Renal cortex interstitium (tissue), 11 donors: Measurements from ENCODE around the gene PXDN. TPM values are rescaled to one million over a fixed set of nuclear protein-coding genes. Genes with fewer than 3 reads are reported as not detected.
"Not testable (repeated sequence)": the region's sequence is repeated elsewhere in the genome, so short reads cannot be mapped to it uniquely, and the experiment has no call there.

Experiments used
- DNase-seq, 11 donors: peaks; one replicate each; pipeline ENCODE4 v3.0.0-alpha.2; 2013; ENCODE audit warnings: low read depth in 9 of 11, low spot score in 4 of 11; ENCODE audit errors: extremely low read depth in 1 of 11
- polyA plus RNA-seq, 3 donors: library from polyadenylated mRNA; unstranded; fragments of 120-200 nt; gene quantifications; one replicate each; pipeline ENCODE4 v1.2.1, GENCODE V29; 2013; ENCODE audit not compliant: insufficient read length in 3 of 3

Gene PXDN
- polyA plus RNA-seq, 3 donors: 149 to 194 (median 168) TPM

- DNase-seq: no peak
Measured at GRCh38 chr2:1717113-1717512, 27.2 kb downstream of the PXDN start.

- no peak for DNase-seq
Measured at GRCh38 chr2:1716441-1716840, 27.9 kb downstream of the PXDN start.

DNA sequence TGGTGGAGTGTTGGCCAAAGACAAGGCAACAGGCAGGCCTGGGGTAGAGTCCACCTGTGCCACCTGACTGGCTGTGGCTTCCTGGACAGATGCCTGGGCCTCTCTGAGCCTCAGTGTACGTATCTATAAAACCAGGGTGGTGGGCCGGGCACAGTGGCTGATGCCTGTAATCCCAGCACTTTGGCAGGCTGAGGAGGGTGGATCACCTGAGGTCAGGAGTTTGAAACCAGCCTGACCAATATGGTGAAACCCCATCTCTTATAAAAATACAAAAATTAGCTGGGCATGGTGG lies 28.4 kb downstream of the PXDN start:
- not testable (repeated sequence) for DNase-seq

GRCh38 chr2:1715184-1716013 lies 28.9 kb downstream of the PXDN start:
- no peak for DNase-seq

DNA sequence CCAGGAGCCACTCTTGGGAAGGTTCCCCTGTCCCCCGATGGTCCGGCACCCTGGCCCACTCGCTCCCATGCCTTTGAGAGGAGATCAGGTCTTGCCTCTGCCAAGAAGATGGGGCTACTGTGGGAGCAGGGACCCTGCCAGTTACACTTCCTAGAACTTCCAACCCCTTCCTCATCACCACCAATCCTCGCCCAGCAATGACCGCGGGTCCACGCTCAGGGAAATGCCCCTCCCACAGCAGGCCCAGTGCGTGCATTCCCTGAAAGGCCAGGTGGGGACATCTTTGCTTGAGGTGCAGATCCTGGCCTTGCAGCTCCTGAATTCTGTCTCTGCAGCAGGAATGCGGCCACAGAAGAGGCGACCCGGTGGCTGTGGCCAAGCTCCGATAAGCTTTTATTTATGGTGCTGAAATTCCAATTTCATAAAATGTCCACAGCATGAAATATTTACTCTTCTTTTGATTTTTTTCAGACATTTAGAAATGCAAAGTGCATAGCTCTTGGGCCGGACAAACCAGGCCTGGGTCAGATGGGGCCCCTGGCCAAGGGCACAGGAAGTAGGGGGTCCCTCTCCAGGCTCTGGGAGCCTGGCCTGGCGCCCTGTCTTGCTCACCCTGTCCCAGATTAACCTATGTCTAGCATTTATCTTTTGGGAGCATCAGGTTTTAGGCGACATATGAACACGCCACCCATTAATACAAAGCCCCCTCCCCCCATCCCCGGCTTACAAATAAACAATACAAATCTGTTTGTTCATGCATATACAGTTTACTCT lies 29.8 kb downstream of the PXDN start:
- DNase-seq: no peak

DNA sequence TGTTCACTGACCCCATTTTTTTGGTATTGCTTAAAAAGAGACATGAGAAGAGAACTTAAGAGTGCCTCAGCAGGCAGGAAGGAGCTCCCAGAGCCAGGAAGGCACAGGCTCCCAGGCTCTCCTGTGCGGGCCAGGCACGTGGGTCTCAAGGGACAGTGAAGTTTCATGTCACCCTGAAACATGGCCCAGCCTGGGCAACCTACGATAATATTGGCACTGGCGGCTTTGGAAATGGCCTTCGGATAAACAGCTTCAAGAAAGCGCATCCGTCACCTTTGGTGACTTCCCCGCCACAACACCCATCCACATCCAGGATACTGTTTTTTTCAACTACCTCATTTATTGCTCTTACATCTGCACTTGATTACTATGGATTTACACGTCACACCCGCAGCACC lies 30.5 kb downstream of the PXDN start:
- DNase-seq: no peak

- no peak for DNase-seq
Measured at GRCh38 chr2:1713142-1713838, 31.0 kb downstream of the PXDN start.

DNA sequence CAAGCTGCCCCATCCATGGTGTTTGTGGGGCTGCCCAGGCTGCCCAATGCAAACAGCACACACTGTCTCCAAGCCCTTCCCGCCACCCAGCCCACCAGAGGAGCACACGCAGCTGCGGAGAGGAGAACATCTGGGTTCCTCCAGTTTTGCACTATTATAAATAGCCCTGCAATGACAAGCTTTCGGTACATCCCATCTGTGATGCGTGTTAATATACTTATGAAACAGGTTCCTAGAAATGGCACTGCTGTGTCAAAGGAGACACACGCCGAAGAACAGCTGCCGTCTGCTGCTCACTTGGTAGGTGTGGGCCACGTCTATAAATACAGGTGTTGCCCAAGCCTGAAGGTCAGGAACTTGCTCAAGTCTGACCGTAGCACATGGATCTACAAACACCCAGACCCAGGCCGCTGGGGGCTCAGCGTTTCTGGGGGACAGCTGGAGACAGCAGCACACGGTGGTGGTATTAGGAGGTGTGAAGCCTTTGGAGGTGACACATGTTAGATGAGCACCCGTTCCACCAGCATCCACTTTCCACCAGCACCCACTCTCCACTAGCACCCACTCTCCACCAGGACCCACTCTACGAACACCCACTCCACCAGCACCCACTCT lies 34.3 kb downstream of the PXDN start:
- DNase-seq: no peak

- DNase-seq: no peak
Measured at GRCh38 chr2:1709335-1709605, 35.0 kb downstream of the PXDN start.

DNA sequence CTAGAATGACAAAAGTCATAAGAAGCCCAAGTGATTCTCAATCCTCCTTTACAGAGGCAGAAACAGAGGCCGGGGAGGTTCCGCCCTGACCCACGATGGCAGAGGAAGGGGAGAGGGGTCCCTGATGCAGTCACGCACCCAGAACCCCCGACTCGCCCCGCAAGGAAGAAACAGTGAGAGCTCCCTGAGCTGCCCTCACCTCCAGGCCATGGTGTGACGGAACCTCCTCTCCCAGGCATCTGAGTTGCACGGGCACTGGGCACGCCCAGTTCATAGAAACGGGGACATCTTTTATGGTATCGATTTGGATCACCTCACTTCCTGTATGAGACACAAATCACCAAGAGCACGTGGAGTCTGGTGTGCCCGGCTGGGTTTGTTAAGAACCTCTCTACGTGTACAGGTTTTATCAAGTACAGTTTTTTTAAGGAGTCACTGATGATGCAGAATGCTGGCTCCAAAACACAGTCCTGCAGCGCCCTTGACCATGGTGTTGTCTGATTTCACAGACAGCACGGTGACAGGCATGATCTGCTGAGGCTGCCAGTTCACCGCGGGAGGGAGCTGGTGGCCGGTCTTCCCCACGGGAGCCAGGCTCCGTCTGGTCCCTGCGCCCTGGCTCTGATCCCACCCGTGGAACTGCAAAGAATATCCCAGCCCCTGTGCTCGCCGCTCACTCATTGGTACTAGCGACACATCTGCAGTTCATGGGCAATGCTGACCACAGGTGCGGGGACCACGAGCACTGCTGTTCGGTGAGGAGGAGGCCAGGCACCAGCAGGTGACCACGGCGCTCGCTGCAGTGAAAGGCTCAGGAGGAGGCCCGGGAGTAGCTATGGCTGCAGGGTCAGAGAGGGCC lies 35.6 kb downstream of the PXDN start:
- DNase-seq: no peak

DNA sequence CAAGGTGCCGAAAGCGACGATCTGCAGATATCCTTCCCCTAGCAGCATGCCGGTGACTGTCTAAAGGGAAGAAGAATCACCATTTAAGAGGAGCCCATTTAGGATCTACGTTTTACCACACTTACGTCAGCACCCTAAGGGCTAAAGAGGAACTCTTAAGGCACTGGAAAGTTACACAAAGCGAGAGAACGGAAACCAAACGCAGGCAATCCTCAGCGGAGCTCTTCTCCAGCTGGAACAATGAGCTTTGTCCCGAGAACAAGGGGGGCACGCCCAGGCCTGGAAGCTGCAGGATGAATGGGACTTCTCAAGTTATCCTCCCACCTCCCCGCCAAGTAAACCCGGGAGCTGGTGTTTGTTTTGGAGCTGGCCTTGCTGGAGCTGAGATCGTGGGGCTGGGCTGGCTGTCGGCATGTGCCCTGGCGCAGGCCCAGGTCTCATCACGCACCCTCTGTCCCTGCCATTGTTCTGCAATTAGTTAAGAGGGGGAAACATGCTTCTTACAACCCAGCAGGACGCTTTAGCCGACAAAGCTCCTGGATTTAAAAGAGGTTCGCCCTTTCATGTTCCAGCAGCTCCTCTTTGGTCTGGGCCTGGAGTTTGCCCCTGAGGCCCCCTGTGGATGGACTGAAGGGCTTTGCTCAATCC lies 36.4 kb downstream of the PXDN start:
- no peak for DNase-seq

GRCh38 chr2:1706089-1706841 lies 38.0 kb downstream of the PXDN start:
- DNase-seq: not testable (repeated sequence)

GRCh38 chr2:1705557-1706076 lies 38.7 kb downstream of the PXDN start:
- no peak for DNase-seq

DNA sequence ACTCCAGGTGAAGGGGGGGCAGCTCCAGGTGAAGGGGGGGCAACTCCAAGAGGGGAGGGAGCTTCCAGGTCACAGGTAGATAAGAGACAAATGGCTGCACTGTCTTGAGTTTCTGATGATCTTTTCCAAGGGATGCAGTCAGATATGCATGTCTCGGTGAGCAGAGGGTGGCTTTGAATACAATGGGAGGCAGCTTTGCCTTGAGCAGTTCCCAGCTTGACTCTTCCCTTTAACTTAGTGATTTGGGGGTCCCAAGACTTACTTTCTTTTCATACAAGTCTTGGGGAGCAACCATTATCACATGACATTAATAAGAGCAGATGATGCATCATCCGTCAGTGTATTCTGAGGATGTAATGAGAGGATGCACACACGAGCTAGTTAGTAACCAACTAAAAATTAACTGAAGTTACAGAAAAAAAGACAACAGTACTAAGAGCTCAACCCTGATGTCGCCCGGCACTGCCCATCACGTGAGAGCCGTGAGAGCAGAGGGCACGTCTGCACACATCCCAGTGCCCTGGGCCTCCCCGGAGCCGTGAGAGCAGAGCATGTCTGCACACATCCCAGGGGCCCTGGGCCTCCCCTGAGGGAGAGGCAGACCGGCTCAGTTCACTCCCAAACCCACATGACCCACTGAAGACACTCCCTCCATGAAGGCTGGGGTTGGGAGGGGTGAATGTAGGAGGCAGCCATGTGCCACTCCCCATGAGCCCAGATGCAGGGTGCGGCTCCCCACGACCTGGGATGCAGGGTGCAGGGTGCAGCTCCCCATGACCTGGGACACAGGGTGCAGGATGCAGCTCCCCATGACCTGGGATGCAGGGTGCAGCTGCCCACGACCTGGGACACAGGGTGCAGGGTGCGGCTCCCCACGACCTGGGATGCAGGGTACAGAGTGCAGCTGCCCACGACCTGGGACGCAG lies 39.4 kb downstream of the PXDN start:
- no peak for DNase-seq

DNA sequence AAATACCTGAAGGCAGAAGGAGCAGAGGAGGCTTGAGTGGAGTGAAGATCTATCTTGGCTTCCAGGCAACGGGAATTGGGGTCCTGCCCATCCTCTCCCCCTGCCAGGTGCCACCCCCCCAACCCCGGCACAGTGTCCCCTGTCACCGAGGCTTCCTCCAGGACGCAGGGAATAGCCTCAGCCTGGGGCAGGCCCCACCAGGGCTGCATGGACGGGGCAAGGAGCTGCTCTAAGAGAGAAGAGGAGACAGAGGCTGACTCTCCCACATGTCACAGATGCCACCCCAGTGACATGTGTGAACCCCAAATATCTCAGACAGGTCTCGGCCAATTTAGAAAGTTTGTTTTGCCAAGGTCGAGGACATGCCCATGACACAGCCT lies 42.1 kb downstream of the PXDN start:
- DNase-seq: no peak

- DNase-seq: no peak
Measured at GRCh38 chr2:1701556-1702185, 42.6 kb downstream of the PXDN start.
